ENCODE data around the gene NRXN3.

DNA sequence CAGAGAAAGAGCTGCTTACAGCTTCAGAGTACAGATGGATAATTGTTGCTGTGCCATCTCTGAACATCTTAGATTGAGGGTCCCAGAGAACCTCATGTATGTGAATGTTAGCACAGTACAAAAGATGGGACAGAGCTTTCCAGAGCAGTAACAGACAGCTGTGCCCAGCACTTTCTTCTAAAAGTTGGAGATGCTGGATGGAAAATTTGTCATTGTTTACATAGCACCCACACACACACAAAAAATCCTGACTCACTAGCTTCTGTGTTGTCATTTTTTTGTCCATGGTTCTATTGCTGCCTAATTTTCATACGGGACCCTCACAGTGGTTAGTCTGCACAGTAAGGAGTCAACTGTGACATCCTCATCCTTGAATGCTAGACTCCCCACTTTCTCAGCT, 1666.4 kb downstream of the NRXN3 start:
- no peak for TF ChIP-seq ELF4 (IDR thresholded peaks at IDR 0.05)
- TF ChIP-seq NFRKB (IDR thresholded peaks at IDR 0.05) = no peak
- TF ChIP-seq ZNF384 (IDR thresholded peaks at IDR 0.05) = no peak
- TF ChIP-seq FOXK2 (IDR thresholded peaks at IDR 0.05) = no peak

Data from HEK293T (cell line).